HG02970 (cell line): ENCODE data around the gene CDC42BPB.

Source experiments
- ATAC-seq: cut with Tn5 transposase; IDR thresholded peaks from one replicate; pipeline ENCODE4 v1.9.1; 2021; ENCODE audit warnings: mild to moderate bottlenecking, moderate library complexity, moderate number of reproducible peaks; ENCODE audit not compliant: unreplicated experiment, low FRiP score

Gene CDC42BPB

DNA sequence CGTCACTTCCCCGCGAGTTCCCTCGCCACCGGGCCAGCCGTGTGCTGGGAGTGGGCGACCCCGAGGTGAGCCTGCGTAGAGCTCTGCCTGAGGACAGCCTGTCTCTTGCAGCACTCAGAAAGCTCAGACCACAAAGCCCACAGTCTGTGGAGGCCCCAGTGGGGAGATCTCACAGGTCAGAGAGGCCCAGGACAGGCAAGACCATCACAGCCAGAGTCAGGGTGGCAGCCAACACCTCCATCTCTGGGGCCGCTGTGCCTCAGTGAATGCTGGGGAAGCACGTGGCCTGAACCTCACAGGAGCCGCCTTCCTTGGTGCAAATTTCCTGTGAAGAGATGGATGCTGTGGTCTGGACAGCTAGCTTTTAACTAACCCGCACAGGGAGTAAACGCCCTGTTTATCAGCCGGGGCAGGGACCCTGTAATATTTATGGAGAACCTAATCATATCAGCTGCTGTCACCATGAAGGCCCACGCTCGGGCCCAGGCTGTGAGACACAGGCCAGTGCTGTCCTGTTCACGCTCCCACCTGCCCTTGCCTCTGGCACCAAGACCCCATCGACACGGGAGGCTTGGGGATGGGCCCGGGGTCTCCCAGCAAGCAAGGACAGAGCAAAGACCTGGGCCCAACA is 56.9 kb downstream of the CDC42BPB start:
- ATAC-seq = no peak

DNA sequence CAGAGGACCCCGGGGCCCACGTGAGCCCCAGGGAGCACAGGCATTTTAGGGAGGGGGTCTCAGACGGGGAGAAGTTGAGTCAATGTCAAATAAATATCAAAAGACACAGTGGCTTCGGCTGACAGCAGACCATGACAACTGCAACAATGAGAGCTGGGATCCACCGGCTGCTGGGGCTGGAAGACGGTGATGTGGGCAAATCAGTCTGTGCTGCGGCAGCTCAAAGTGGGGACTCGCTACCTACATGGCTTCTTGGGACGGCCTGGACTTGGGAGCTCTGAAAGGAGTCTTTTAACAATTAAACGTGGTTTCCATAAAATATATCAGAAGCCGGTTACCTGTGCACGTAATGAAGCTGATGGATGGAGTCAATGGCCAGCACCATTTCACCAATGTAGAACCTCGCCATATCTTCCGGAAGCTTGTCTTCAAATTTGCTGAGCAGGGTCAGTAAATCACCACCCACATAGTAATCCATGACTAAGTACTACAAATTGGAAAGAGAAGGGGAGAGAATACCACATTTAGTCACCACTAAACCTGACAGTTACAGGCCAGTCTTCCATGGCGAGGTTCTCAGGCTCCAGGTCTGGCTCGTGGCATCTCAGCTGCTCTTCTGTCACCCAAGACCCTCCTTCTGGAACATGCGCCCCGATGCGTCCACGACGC is 58.0 kb downstream of the CDC42BPB start:
- ATAC-seq = no peak

DNA sequence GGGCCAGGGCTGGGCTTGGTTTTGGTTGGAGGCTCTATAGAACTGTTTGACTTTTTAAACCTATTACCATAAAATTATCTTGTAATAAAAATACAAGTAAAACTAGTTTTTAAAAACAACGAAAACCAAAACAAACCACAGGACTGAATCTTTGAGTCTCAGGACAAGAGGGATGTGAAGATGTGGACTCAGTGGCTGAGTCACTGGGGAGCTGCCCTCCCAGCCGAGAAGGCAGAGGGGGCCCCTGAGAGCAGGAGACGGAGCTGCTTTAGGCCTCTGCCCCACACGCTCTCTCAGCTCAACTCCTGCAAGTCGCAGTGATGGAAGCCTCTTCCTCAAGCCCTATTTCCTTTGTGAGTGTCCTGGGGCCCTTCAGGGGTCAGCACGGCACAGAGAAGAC is 59.0 kb downstream of the CDC42BPB start:
- no peak for ATAC-seq

DNA sequence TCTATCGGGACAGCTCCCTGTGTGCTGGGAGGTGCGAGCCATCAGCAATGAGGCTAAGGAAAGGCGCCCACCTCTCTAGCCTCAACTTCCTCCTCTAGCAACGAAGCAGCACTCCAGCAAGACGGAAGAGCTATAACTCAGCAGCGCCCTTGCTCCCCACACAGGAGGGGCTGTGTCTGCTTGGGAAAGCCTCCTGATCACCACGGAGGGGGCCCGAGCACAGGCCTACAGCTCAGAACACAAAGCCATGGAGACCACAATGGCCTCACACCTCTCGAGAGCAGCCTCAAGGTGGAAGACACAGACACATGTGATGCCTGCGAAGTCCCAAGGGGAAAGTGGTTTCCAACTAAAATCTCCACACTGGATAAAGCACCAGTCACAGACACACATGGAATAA is 60.4 kb downstream of the CDC42BPB start:
- ATAC-seq = no peak

DNA sequence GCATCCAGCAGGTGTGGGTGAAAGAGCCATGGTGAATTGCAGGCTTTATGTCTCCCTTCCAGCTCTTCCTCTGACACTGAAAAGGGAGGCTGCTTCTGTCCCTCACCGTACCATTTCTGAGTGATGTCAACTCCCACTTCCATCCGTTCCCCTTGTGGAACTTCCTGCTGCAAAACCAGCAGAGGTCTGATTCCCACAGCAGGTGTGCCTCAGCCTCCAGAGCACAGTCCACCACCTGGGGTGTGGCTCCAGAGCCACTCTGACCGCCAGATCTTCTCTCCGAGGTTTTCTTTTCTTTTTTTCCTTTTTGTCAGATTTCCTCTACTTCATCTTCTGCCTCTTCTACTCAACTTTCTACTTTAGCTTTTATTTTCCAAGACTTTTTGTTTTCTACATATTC is 62.7 kb downstream of the CDC42BPB start:
- no peak for ATAC-seq

DNA sequence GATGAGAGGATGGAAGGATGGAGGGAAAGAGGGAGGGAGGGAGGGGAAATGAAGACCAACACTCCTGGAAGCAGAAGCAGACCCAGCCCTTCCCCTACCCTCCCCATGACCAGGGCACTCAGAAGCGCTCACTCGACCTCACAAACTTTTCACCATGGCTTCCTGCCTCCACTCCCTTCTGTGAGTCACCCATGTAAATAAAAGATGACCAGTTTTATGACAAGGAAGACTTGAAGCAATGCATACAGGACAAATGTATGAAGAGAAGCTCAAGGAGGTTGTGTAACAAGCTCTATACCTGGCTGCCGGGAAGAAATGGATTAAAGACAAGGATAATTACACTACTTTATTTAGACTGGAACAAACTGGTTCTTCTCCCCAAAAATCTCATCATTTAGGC is 63.8 kb downstream of the CDC42BPB start:
- ATAC-seq = no peak

DNA sequence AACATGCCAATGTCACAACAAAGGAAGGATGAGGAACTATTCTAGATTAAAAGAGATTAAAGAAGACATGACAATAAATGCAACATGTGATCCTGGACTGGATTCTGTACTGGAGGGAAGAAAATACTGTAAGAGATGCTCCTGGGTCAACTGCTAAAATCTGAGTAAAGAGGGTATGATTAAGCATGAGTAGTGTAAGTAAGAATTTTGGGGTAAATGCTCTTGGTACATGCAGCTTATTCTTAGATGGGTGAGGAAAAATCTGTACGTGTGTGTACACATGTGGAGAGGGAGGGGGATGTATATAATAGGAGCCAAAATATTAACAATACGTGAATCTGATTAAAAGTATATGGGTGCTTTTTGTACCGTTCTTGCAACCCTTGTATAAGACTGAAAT is 66.0 kb downstream of the CDC42BPB start:
- ATAC-seq = no peak

DNA sequence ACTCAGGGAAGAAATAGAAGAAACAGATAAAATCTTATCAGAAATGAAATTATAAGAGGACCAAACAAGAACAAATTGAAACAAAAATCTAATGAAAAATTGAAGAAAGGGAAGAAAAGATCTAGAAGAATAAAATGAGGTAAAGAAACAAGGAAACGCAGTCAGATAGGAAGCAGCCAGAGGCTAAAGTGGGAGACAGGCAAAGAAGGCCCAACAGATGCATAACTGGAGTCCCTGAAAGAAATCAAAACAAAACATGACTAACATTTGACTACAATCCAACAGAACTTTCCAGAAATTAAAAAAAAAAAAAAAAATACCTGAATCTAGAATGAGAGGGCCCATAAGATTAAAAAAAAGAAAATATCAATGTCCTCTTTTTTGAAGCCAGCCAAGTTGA is 69.3 kb downstream of the CDC42BPB start:
- ATAC-seq = no peak

DNA sequence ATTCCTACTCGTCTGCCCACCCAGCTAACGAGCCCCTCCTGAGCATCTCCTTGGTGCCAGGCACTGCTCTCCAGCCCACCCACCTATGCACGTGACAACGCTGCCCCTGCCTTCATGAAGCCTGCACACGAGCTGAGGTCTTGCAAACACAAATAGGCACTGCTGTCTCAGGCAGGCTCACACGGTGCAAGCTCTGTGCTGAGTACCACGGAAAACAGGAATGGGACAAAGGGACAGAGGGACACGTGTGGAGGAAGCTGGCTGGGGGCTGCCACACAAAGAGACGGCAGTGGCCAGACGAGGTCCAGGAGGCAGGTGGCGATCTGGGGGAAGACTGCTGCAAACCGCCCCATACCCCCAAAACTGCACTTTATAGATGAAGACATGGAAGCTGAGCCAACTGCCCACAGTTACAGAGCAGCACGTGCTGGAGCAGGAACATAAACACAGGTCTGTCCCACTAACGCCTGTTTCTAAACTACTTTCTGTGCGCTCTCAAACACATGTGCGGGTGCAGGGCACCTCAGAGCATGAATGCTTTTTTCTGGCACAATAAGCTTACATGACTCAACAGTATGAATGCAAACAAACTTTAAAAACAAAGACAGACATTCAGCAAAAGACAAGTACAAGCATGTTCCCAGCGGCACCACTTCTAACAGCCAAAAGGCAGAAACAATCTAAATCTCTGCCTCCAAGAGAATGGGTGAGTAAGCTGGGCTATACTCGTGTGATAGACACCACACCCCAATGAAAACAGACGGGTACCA is 70.4 kb downstream of the CDC42BPB start:
- no peak for ATAC-seq

DNA sequence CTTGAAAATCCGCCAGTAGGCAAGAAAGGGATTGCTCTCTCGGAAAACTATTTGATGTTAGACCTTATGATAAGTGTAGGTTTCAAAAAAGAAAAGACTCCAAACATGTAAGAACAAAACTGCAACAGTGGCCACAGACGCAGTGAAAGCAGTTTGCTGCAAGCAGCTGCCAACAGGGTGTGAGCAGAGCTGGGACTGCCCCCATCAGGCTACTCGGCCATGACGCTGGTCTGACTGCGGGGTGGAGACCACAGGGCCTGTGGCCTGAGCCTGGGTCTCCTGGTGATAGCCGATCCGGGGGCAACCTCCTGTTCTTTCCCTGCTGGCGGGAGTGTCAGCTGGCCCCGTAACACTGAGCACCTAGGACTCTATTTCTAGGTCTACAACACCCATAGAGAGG is 71.7 kb downstream of the CDC42BPB start:
- no peak for ATAC-seq

DNA sequence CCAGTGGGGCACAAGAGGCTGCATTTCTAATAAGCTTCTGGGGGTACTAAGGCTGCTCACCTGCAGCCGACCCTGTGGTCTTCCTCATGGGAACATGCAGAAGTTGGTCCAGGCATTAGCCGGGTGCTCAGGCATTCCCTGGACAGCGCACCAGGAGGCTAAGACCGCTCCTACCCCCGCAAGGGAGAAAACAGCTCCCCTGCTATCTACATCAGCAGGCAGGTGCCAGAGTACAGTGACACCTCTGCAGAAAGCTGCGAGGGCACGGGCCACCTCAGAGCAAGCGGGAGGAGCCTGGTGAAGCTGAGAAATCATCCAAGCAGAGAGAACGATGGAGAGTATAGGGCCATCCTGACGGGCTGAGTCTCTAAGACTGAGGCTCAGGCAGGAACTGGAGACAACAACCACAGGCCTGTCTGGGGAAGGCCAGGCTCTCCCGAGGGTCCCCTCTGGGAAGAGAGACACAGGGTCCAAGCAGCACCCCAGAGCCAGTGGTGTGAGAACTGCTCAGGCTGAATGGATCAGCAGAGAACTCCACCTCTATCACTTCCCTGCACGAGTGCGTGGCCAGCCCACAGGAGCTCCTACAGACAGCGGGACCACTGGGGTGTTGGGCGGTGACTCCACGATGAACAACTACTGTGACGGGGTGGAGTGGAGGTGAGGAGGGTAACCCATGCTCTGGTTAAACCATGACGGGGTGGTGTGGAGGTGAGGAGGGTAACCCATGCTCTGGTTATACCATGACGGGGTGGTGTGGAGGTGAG is 72.8 kb downstream of the CDC42BPB start:
- no peak for ATAC-seq

DNA sequence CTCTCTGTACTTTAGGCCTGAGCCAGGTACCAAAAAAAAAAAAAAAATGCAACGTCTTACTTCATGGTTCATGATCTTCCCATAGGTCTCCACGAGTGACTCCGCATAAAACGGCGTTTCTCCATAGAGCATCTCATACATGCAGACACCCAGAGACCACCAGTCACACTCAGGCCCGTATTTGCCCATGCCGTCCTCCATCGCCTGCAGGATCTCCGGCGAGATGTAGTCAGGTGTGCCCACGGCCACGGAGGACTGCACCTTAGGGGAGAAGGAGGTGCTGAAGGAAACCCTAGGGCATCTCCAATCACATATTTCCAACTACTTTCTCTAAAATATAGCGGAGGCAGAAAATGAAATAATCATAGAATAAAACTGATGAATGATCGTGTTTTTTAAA is 73.9 kb downstream of the CDC42BPB start:
- no peak for ATAC-seq

DNA sequence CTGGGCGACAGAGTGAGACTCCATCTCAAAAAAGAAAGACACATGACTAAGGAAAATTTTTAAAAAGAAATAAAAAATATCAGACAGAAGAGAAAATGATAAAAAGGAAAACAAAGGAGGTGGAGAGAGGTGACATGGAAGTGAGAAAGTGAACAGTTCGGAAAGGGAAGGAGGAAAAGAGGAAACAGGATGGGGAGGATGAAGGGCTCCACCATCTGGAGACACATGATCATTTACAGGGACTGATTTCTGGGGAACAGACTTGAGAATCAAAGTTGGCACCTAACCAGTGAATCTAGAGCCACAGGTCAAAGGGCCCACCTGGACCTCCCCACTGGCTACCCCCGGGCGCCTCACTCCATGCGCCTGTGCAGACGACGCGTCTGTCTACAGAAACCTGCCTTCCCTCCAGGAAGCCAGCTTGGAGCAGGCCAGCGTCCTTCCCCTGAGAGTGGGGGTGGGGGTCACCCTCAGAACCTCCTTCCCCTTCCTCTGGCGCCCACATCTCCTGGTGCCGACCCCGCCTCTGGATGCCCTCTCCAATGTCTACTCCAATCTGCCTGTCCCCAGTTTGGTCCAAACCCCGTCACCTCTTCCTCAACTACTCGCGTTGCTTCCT is 74.4 kb downstream of the CDC42BPB start:
- no peak for ATAC-seq

DNA sequence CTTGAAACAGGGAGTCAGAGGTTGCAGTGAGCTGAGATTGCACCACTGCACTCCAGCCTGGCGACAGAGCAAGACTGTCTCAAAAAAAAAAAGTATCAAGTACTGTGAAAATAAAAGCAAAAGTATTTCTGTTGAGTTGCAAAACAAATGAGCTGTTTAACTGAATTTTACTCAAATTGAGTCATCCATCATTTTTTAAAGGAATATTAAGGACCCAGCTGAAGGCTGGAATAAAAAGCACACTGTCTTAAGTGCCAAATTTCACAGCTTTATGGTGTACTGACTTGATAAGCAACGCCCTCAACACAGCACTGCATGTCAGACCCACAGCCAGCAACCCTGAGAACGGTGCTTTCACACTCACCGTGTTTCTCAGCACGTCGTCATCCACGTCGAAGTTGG is 76.9 kb downstream of the CDC42BPB start:
- no peak for ATAC-seq

DNA sequence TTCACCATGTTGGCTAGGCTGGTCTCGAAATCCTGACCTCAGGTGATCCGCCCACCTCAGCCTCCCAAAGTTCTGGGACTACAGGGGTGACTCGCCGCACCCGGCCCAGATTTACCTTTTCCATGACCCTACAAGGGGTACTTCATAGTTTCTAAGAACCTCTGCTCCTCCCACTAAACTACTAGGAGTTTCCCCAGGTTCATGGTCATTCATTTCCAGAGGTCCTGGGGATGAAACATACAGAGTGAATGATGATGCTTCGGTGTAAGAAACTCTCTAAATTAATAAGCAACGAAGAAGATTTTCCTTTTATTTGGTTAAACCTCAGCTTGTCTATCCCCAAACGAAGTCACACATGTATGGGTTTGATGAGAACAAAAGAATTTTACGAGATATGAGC is 77.9 kb downstream of the CDC42BPB start:
- no peak for ATAC-seq

DNA sequence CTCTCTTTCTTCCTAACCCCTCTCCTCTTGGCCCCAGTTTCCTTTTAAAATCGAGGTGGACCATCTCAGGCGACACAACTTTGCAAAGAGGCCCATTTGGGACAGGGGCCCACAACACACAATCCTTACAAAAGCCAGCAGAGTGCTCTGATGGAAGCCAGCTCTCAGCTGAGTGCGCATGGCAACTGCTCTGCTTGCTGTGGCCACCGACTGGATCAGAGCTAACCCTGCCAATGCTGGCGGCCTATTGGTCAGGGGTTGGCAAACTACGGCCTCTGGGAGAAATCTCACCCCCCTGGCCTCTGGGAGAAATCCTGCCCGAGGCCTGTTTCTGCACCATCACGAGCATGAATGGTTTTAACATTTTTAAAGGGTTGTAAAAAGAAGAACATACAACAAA is 79.9 kb downstream of the CDC42BPB start:
- no peak for ATAC-seq

DNA sequence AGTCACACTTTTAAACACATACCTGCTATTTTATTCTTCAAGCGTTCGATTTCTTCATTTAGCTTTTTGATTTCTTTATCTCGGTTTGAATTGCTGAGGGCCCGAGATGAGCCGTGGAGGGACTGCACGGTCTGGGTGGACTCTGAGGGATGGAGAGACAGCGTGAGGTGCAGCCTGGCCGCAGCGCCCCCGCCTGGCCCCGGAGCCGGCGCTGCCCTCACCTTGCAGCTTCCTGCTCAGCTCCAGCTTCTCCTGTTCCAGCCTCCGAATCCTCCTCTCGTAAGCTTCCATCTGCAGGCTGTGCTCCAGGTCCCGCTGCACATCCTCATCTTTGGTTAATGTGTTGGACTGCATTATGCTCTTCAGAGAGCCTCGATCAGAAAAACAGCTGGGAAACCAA is 81.7 kb downstream of the CDC42BPB start:
- no peak for ATAC-seq

DNA sequence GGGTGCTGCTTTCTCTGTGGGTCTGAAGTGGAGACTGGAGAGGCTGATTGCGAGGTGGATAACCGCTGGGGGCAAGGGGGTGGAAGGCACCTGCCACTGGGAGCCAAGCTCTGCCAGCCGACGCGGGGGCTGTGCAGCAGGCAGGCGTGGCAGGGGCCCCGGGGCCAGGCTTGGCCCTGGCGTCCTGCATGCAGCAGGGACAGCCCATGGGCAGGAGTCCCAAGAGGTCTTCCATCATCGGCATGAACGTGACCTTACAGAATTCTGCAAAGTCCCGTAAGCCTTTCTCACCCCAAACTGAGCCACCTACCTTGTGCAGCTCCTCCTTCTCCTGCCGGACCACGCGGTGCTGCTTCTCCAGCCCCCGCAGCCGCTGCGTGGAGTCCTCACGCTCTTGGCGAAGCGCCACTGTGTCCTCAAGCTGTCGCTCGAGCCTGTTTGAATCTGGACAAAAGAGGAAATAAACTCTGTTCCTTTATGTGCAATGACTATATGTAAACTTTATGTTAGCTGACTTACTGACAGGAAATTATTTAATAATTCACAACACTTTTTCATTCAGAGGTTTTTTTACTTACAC is 83.6 kb downstream of the CDC42BPB start:
- ATAC-seq = no peak

DNA sequence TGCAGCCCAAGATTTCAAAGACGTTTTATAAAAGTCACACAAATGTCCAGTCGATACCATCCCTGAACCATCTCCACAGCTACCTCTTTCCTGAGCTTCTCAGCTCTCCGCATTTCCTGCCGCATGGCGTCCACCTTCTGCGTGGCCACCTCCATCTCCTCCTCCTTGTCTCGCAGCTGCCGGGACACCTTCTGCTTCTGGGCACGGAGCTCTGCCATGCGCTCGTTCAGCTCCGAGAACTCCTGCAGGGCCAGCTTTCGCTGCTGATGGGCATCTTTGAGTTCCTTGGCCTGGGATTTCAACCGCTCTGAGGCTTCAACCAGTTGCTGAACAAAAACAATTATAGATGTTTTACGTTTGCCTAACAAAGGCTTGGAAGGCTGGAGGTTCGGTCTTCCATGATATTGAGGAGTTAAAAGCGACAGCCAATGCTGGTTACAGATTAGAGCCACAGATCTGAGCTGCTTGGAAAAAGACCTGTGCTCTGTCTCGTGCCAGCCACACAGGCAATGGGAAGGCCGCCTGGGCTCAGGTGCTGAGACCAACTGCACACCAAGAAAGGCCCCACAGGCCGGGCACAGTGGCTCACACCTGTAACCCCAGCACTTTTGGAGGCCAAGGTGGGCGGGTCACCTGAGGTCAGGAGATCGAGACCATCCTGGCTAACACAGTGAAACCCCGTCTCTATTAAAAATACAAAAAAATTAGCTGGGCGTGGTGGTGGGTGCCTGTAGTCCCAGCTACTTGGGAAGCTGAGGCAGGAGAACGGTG is 85.3 kb downstream of the CDC42BPB start:
- no peak for ATAC-seq

DNA sequence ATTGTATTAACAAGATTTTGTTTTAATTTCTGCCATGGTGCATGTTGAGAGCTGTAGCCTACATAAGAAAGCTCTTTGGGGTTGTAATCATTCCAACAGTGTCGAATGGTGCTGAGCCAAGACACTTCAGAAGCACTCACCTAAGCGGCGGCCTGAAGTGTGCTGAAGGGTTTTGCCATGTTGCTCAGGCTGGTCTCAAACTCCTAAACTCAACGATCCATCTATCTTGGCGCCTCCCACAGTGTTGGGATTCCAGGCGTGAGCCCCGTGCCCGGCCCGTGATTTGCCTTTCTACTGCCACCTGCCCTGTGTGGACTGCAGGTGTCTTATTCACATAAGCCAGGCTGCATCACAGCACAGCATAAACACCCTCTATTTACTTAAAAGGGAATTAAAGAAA is 86.0 kb downstream of the CDC42BPB start:
- ATAC-seq = no peak
